GM21528 (cell line): Measurements from ENCODE around the gene RENBP.

Source experiments
- ATAC-seq: cut with Tn5 transposase; IDR thresholded peaks from one replicate; pipeline ENCODE4 v1.9.1; 2021; ENCODE audit warnings: mild to moderate bottlenecking, moderate library complexity; ENCODE audit not compliant: unreplicated experiment, low FRiP score

The RENBP gene

GRCh38 chrX:153971450-153972367, 27.3 kb upstream of the RENBP start, which contains the start of gene HCFC1:
Gene HCFC1, minus strand, starts transcription at chrX:153971818. Its CDS starts 978 bp downstream, at chrX:153970840.
- peak; percentile 52 for ATAC-seq

DNA sequence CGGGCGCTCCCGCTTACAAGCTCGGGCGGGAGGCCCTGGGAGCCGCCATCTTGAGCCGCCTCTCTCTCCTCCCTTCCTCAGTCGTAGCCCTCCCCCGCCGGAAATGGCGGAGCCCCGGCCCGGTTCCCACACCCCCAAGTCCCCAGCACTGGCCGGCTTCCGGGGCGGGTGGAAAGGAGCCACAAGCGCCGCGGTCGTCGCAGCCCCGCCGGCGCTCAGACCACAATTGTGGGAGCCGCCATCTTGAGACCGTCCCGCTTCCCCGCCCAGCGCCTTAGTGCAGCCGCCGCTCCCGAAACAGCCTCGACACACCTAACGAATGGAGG, 26.6 kb upstream of the RENBP start:
- peak; percentile 24 for ATAC-seq

DNA sequence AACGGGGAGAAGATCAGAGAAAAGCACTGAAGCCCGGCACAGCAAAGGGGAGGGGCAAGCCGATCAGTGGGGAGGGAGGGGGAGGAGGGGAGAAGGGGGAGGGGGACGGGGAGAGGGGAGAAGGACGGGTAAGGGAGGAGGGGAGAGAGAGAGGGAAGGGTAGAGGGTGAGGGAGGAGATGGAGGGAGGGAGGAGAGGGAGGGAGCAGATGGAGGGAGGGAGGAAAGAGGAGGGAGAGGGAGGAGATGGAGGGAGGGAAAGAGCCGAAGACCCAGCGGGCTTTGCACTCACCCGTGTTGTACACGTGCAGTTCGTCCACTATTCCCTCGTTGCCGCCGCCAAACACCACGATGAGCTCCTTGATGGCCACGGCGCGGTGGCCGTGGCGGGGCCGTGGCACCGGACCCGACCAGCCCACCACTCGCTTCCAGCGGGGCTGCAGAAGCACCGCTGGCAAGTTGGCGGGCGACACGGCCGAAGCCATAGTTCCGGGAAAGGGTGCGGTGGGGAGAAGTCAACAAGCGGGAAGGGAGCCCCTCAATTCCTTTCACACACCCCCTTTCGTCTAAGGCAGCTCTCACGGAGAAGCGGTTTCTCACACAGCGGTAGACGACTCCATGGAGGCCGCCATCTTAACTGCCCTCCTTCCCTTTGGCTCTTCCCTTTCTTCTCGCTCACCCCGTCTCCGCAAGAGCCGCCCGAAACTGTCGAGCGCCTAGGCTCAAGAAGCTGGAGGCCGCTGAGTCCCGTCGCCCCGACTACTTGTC, 26.1 kb upstream of the RENBP start:
- no peak for ATAC-seq

GRCh38 chrX:153969904-153970356, 25.5 kb upstream of the RENBP start:
- no peak for ATAC-seq

GRCh38 chrX:153969125-153969903, 24.9 kb upstream of the RENBP start:
- no peak for ATAC-seq

GRCh38 chrX:153968754-153969124, 24.3 kb upstream of the RENBP start:
- ATAC-seq: no peak

- ATAC-seq: no peak
Observed at GRCh38 chrX:153968255-153968654, 23.8 kb upstream of the RENBP start.

DNA sequence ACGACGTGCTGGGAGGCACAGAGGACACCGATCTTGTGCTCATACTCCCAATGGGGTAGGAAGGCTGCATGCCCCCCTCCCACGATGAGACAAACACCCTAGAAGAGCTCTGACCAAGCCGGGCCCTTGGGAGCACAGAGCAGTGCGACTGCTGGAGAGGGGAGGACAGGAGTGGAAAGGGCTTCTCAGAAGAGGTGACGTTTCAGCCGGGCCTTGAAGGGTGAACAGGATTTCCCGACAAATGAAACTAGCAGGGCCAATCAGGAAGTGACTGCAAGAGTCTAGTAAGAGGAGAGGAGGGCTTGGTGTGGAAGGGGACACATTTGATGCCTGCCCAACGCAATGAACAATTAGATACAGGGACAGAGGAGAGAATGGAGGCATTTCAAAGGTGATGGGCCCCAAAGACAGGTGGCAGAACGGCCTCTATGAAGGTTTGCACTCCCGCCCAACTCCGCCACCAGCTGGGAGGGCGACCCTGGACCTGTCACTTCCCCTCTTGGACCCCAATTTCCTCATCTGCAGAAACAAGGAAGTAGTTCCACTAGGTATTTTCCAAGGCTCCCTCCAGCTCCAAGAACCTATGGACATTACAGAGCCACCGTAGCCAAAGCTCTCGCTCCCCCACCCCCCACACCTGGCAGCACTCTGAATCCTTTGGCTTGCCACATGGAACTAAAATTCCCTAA, 23.2 kb upstream of the RENBP start:
- no peak for ATAC-seq

- no peak for ATAC-seq
Observed at GRCh38 chrX:153966841-153967535, 22.5 kb upstream of the RENBP start.

DNA sequence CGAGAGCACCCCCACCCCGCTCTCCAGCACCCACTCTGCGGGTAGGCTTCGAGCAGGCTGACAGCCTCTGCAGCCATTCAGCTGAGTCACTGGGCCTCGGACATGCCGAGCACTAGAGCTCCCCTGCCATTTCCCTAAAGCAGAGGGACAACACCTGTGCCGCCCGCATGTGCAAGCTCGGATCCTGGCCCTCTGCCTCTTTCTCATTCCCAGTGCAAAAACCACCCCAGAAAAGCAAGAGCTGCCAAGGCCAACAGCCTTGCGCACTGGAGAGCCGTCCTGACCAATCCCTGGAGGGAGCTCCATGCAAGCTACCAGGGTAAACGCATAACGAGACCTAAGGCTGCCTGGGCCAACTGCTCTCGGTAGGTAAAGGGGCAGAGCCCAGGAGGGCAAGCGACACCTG, 21.8 kb upstream of the RENBP start:
- ATAC-seq: no peak

DNA sequence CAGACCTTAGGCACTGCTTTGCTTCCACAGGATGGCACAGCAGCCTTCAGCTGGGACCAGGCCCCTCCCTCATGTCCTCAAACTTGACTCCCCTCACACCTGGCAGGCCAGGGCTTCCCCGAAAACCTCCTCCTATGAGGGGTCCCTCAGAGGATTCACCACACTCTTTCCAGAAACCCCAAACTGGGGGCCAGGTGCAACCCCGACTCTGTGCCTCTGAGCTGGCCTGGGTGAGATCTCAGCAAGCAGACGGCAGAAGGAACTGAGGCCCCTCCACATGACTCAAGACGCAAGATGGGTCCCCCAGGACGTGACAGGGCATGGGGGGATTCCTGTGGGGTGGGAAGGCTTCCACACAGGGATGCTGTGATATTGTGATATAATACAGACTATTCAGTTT, 21.0 kb upstream of the RENBP start:
- ATAC-seq: no peak

DNA sequence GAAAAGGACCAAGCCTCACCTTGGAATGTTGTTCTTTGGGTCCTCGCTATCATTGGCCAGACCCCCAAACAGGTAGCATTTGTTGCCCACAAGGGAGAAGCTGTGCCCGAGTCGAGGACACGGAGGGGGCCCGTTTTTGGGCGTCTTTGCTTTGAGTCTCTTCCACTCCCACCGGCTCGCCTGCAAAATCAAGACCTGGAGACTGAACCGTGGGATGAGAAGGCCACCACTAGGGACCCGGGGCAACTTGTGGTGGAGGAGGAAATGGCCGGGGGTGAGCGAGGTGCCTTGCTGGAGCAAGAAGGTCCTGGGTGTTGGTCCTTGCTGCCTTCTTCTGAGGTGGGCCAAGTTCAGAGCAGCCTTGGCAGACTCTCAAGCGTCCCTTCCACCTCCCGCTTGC, 19.7 kb upstream of the RENBP start:
- no peak for ATAC-seq

GRCh38 chrX:153963546-153963945, 19.1 kb upstream of the RENBP start:
- no peak for ATAC-seq

DNA sequence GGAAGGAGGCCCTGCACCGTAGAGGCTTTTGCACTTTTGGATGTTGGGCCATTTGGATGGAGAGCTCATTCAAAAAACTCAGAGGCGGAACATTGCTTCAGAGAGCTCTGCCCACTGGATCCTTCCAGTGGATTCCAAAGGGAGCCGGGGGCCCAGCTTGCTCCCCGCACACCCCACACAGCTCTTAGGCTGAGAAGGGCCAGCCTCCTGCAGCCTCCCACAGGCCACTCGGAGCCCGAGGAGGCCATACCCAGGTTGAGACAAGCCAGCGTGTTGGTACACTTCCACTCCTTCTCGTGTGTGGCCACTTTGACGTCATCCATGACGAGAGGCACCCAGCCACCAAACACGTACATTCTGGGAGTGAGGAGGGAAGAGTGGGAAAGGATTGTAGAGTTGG, 16.8 kb upstream of the RENBP start:
- ATAC-seq: no peak

GRCh38 chrX:153960786-153961185, 16.3 kb upstream of the RENBP start:
- ATAC-seq: no peak

- ATAC-seq: no peak
Observed at GRCh38 chrX:153960077-153960476, 15.6 kb upstream of the RENBP start.

GRCh38 chrX:153959649-153960048, 15.2 kb upstream of the RENBP start:
- ATAC-seq: no peak

DNA sequence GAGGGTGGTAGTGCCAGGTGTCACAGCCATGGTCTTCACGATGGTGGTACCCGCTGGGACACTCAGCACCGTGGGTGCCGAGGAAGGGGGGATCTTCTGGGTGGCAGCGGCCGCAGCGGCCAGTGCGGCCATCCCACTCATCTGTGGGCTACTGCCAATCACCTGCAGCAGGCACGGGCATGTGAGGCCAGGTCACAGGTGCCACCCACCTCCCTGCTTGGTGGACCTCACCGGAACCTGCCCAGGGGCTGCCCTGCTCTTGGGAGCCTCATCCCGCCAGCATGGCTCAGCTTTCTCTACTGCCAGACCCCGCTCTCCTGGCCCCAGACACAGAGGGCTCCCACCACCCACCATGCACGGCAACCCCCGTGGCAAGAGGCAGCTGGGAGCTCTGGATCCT, 14.2 kb upstream of the RENBP start:
- ATAC-seq: no peak

DNA sequence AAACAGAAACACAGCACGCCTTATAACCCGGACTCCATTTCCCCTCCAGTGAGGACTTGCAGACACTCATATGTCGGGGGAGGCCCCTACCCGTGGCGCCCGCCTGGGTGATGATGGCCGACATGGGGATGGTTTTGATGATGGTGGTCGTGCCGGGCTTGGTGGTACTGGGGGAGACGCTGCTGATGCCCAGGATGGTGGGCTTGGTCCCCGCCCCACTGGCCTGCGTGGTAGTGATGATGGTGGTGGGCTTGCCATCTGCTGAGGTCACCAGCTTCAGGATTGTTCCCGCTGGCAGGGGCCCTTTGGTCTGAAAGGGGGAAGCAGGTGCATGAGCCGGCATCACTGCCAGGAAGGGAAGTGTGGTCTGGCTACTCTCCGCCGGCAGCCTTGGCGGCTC, 12.8 kb upstream of the RENBP start:
- no peak for ATAC-seq
